Frontal cortex (tissue), 4 donors: ENCODE measurements around the gene SOX9. TPM values are rescaled to one million over a fixed set of nuclear protein-coding genes. Genes with fewer than 3 reads are reported as not detected.
"Not testable (repeated sequence)": the region's sequence is repeated elsewhere in the genome, so short reads cannot be mapped to it uniquely, and the experiment has no call there.

Experiments used
- DNase-seq, 2 donors: peaks; one replicate each; pipeline ENCODE4 v3.0.0; 2012; ENCODE audit warnings: low spot score in 2 of 2
- FAIRE-seq: peaks from 2 replicates; lab custom pipeline; 2012; peaks lifted over from hg19 to GRCh38; lab: Jason Lieb, UNC
- total RNA-seq: library from RNA; depleted of rRNA; stranded (reverse); fragments of >200 nt; gene quantifications from one replicate; pipeline ENCODE4 v1.2.3, GENCODE V29; 2014
- donor health status: control.
- donor health status: control.
- donor health status: control.

The SOX9 gene
- total RNA-seq, 1 donor from 2014 or later, result 7.7 TPM

DNA sequence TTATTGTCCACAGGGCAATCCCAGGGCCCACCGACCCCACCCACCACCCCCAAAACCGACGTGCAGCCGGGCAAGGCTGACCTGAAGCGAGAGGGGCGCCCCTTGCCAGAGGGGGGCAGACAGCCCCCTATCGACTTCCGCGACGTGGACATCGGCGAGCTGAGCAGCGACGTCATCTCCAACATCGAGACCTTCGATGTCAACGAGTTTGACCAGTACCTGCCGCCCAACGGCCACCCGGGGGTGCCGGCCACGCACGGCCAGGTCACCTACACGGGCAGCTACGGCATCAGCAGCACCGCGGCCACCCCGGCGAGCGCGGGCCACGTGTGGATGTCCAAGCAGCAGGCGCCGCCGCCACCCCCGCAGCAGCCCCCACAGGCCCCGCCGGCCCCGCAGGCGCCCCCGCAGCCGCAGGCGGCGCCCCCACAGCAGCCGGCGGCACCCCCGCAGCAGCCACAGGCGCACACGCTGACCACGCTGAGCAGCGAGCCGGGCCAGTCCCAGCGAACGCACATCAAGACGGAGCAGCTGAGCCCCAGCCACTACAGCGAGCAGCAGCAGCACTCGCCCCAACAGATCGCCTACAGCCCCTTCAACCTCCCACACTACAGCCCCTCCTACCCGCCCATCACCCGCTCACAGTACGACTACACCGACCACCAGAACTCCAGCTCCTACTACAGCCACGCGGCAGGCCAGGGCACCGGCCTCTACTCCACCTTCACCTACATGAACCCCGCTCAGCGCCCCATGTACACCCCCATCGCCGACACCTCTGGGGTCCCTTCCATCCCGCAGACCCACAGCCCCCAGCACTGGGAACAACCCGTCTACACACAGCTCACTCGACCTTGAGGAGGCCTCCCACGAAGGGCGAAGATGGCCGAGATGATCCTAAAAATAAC is 3.0 kb downstream of the SOX9 start:
- FAIRE-seq, result no peak
- peak in 1 of 2 donors; percentile 41 for DNase-seq

DNA sequence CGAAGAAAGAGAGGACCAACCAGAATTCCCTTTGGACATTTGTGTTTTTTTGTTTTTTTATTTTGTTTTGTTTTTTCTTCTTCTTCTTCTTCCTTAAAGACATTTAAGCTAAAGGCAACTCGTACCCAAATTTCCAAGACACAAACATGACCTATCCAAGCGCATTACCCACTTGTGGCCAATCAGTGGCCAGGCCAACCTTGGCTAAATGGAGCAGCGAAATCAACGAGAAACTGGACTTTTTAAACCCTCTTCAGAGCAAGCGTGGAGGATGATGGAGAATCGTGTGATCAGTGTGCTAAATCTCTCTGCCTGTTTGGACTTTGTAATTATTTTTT is 3.6 kb downstream of the SOX9 start:
- DNase-seq, result no peak

DNA sequence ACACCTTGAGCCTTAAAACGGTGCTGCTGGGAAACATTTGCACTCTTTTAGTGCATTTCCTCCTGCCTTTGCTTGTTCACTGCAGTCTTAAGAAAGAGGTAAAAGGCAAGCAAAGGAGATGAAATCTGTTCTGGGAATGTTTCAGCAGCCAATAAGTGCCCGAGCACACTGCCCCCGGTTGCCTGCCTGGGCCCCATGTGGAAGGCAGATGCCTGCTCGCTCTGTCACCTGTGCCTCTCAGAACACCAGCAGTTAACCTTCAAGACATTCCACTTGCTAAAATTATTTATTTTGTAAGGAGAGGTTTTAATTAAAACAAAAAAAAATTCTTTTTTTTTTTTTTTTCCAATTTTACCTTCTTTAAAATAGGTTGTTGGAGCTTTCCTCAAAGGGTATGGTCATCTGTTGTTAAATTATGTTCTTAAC is 4.4 kb downstream of the SOX9 start:
- DNase-seq, result no peak
- no peak for FAIRE-seq

More for the DNA sequence above, 3.6 kb downstream of the SOX9 start:
- FAIRE-seq, result no peak

DNA sequence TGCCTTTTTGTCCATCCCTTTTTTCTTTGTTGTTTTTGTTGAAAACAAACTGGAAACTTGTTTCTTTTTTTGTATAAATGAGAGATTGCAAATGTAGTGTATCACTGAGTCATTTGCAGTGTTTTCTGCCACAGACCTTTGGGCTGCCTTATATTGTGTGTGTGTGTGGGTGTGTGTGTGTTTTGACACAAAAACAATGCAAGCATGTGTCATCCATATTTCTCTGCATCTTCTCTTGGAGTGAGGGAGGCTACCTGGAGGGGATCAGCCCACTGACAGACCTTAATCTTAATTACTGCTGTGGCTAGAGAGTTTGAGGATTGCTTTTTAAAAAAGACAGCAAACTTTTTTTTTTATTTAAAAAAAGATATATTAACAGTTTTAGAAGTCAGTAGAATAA is 4.9 kb downstream of the SOX9 start:
- FAIRE-seq (no peak), DNase-seq (no peak)

DNA sequence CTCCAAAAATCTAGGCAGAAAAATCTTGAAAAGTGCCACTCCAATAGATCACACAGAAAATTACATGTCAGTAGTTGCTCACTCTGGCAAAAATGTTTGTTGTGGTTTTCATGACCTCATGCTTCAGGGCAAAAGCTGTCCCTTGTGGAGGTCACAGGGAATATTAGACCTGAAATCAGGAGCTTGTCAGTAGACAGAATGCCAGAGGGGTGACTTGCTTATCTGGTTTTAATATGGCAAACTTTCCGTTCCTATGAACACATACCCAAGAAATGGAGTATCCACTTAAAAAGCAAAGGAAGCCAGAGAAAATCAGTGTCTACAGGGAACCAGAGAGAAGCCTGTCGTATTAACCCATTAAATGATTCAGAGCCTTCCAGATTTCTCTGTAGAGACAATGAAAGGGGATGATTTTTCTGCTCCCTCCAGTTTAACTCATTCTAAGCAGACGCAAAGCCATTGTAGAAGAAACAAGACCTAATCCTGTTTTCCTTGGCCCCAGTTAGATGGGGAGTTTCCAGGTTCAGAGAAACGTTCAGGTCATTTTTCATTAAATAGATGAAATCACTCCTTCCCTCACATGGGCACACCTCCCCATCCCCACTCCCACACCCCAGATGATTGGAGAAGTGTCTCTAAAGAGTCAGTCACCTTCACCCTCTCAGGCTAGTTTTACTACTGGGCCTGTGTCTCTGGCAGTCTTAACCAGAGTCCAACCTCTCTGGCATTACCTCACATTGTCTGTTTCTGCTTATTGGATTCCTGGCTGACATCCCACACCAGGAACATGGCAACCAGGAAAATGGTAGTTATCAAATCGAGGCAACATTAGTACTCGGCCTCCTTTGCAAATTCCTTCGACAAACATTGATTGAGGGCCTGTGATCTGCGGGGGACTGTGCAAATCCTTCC is 6.0 kb downstream of the SOX9 start:
- no peak for DNase-seq

DNA sequence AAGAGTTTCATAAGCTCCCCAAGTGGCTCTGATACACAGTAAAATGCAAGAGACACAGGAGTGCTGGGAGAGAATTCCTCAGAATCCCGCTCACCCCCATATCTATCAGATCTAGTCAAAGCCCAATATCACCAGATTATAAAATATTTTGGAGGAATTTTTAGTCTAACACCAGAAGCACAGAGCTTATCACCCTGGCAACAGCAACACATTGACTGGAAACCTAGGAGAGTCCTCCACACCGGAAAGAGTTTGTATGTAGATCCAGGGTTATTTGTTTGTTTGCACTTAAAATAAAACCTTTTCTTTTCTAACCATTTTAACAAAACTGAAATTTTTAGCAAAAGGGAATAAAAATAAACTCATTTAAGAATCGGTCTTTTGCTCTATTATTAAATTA is 7.2 kb downstream of the SOX9 start:
- FAIRE-seq (no peak), DNase-seq (no peak)

More for the DNA sequence above, 6.0 kb downstream of the SOX9 start:
- FAIRE-seq, result no peak

DNA sequence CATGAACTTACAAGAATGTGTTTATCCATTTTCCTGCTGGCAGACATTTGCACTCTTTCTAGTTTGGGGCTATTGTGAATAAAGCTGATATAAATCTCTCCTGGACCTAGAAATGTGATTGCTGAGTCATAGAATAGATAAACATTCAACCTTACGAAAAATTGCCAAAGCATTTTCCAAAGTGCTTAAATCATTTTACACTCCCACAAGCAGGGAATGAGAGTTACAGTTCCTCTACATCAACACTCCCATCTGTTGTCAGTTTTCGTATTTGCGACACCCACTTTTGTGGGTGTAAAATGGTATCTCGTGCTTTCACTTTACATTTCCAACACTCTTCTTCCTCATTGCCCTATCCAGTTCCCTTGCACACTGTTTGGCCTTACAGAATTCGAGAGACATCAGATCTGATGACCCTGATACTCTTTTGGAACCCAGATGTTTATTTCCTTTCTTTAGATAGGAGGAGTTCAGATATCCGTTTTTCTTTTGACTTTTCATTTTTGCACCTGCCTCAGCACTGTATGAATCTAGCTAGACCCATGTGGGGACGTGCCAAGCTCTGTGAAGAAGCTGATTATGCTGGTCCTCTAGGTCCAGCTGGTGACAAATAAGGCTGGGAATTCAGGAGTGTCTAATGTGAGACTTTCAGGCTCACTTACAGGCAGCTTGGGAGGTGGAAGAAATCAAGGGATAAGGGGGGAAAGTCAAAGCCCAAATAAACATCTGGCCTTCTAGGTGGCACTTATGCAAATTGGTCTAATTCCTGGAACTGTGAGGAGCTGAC is 14.0 kb downstream of the SOX9 start:
- FAIRE-seq (no peak), DNase-seq (no peak)

DNA sequence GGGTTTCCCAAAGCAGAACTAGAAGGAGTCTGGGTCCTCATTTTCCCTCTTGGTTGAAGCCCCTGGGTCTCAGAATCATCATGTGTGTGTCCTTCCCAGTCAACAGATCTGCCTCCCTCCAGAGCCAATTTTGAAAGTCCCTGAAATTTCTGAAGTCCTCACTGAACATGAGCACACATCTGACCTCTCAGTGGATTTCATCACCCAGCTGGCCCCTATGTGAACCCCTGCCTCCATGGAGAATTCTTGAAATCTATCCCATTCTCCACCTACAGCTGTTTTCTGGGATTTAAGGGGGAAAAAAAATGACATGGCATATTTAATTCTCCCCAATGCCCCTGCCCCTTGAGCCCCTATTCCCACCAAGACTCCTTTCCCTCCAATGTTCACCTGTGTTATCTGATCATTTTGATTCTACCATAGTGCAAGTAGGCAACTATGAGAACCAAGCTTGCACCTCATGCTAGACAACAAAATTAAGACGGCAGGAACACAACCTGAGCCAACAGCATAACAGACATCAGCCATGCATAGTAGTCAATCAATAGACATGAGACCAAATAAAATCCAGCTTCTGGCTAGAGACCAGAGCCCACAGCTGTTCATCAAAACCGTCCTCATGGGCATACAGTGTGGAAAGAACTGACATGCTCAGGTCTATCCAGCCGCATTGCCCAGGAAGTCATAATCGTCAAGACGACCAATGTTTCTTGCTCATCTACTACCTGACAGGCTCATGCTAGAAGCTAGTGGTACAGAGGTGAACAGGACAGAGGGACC is 14.9 kb downstream of the SOX9 start:
- FAIRE-seq (no peak), DNase-seq (no peak)

DNA sequence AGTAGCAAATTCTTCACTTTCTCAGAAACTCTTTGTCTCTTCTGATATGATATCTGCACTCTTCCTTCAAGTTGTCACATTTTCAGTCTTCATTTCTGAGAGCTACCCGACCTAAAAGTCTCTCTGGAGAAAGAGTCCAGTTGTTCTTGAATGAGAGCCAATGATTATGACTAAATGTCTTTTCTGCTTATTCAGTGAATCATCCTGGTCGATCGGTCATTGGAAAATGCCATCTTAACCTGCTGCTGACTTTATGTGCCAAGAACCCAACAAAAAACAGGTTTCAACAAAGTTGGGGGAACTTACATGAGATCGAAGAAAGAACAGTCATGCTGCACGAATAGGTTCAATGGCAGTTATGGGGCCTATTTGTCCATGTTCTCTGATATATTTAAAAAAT is 15.9 kb downstream of the SOX9 start:
- no peak for DNase-seq
- no peak for FAIRE-seq

DNA sequence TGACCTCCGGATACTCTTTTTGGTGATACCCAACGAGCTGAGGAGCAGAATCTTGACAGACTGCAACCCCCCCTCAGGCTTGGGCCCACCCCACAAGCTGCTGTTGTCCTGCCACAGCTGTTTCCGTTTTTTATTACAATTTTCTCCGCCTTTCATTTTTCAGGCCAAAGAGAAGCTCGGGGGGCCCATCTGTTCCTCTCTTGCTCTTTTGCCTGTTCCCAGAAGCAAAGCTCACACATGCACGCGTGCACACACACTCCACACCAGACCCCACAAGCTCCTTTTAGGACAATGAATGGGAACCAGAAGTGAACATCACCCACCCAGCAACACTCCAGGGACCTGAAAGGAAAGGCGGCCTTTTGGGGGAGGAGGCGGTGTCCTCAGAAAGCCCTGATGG is 16.3 kb downstream of the SOX9 start:
- no peak for DNase-seq
- no peak for FAIRE-seq

DNA sequence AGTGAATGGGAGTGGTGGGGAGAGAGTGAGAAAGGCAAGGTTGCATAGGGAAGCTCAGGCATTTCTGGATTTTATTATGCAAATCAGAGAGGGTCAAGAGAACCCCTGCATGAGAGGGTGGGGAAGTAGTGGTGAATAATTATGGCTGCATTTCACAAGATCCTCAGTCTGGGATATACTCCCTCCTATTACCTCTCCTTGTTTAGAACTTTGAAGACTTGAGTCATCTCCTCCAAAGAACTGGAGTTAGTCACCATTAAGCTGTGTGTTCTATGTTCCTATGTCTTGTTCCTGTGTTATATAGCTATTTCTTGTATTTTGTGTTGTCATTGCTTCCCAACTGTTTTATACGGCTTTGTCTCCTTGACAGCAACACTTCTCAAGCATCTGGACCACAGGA is 18.4 kb downstream of the SOX9 start:
- DNase-seq (no peak), FAIRE-seq (no peak)

DNA sequence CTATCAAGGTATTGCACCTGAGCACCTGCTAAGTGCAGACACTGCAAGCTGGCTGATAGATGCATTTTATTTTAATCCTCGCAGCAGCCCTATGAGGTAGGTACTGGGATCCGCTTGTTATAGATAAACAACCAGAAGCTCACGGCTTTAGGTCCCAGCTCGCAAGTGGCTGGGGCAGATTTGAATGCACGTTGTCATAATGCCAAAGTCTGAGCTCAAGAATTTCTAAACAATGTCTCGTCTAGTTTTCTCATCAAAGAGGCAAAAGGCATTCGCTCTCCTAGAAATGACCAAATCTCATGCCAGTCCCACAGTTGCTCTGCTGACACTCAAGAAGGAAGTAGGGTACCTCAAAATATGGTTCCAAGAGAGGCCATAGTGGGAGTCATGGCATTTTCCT is 20.5 kb downstream of the SOX9 start:
- DNase-seq (no peak), FAIRE-seq (no peak)

DNA sequence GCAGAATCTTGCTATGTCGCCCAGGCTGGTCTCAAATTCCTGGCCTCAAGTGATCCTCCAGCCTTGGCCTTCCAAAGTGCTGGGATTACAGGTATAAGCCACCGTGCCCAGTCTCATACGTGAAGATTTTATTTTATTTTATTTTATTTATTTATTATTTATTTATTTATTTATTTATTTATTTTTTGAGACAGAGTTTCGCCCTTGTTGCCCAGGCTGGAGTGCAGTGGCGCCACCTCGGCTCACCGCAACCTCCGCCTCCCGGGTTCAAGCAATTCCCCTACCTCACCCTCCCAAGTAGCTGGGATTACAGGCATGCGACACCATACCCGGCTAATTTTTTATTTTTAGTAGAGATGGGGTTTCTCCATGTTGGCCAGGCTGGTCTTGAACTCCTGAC is 21.3 kb downstream of the SOX9 start:
- DNase-seq, FAIRE-seq: not testable (repeated sequence)

DNA sequence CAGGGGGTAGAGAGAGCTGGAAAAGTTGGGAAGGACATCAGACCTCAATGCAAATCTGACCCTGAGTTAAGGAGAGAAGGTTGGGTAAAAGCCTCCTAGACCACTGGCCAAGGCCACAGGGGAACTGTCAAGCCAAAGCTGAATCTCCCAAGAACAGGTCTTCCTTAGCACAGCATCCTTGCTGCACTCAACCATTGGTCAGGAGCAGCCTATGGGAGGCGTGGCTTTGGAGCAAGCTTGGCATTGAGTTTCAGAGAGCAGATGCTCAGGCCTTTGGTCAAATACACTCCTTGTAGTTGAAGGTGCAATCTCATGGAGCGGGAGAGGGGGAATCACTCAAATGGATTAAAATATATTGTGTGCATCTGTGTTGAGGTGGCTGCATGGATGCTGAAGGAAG is 21.8 kb downstream of the SOX9 start:
- FAIRE-seq, result no peak
- no peak for DNase-seq

DNA sequence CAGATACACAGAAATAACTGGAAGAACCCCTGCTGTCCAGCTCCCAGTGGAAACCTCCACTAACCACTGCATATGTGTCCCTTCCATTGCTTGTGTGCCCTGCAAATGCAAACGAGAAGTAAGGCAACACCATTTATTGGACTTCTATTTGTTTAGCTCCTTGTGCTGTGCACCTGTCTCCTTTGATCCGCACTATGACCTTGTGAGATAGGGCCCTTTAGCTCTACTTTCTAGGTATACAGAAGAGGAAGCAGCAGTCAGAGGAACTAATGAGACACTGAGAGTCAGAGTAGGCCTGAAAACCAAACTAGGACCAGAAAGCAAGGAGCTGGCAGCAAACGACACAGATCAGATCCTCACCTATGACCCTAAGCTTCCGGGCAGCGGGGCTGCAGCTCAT is 22.4 kb downstream of the SOX9 start:
- no peak for FAIRE-seq

DNA sequence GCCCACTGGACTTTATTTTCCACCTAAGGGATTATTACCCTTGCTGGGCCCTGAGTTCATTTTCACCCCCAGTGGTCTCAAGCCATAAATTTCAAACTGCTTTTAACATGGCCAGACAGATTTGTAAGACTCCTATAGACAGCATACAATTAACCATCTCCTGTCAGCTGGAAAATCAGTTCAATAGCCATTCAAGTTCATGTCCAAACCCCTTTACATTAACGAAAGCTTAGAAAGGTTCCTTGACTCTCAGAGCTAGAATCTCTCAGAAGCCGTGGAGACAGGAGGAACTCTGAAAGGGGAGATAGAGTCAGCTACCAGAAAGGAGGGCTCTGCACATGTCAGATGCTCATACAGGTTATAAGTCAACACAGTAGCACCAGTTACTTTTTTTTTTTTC is 23.3 kb downstream of the SOX9 start:
- DNase-seq (no peak), FAIRE-seq (no peak)

More for the DNA sequence above, 22.4 kb downstream of the SOX9 start:
- DNase-seq, result no peak

DNA sequence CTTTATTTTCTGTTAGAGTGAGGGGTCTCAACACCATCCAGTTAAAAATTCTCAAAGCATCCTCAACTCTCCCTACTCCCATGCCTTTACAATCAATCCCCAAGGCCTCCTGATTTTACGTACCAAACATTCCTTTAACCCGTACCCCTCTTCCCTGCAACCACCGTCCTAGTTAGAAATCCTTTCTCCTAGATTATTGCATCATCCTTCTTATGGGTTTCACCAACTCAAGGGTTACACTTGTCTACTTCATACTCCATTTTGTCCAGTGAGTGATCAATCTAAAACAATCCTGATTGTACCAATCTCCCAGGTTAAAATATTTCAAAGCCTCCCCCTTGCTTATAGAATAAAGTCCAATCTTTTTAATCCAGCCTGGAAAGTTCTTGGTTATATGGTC is 24.7 kb downstream of the SOX9 start:
- no peak for DNase-seq
- FAIRE-seq, result no peak

DNA sequence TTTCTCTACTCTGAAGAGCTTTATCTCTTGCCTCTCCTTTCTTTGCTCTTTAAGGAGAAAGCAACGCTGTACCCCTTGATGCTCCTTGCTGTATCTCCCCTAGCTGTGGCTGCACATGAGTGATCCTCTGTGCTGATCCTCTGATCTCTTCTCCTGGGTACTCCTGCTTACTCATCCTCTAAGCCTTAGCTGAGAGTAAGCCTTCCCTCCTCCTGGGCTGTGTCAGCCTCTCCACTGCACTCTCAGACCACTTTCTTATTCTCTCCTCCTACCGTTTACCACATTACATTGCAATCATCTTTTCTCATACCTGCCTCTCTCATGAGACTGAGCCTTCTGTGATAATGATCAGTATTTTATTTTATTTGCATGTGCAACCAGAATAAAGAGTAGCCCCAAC is 25.1 kb downstream of the SOX9 start:
- DNase-seq, result no peak
- no peak for FAIRE-seq

DNA sequence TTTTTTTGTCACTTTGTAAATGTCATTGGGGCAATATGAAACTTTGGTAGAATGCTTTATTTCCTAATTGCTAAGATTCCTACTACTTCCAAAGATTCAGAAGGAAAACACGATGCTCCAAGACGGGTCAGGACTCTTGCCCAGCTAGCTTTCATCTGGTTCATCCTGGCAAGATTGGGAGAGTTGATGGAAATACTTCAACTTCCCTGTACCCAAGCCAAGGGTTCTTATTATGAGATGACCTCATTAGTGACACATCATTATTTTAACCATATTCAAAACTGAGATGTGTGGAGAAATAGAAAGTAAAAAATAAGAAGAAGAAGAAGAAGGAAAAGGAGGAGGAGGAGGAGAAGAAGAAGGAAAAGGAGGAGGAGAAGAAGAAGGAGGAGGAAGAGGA is 25.6 kb downstream of the SOX9 start:
- no peak for DNase-seq
- no peak for FAIRE-seq
